OCI-LY3 (cell line): ENCODE measurements around the gene SMIM41.

Experiments used
- EZH2phosphoT487 ChIP-seq: fragments of 200-600 bp; shearing (Covaris generic); IDR thresholded peaks from 2 replicates; pipeline ENCODE4 v1.6.1; 2018; ENCODE audit warnings: antibody characterized with exemption, mixed run types, low read depth
- TF ChIP-seq, protein P1 (sequence below): fragments of 200-600, 300-600 bp; sonication (generic); IDR thresholded peaks from 2 replicates; pipeline ENCODE4 v1.5.1; 2014; ENCODE audit warnings: antibody characterized with exemption, low read length, low read depth

DNA sequence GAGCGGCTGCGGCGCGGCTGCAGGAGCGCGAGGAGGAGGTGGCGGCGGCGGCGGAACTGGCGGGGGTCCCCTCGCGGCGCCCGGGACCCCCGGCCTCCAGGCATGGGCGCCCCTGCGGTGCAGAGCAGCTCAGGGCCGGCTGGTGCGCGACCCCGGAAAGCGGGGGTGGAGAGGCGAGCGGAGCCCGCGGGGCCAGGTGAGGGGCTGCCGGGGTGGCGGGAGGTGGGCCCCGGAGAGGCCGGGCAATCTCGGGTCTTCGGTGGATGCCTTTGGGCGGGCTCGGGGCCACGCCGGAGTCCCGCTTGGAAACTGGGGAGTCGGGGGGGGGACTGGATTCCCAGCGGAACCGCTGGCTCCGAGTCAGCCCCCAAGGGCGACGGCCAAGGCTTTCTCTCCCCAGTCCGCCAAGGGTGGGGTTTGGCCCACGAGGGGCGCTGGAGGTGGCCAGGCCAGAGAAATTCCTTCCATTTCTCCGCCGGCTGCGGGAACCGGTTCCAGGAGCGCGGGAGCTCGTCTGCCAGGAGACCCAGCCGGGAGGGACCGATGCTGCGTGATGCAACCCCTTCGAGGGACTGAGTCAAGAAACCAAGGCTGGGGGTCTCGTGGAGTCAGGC lies 42.1 kb upstream of the SMIM41 start:
- TF ChIP-seq, protein P1, sequence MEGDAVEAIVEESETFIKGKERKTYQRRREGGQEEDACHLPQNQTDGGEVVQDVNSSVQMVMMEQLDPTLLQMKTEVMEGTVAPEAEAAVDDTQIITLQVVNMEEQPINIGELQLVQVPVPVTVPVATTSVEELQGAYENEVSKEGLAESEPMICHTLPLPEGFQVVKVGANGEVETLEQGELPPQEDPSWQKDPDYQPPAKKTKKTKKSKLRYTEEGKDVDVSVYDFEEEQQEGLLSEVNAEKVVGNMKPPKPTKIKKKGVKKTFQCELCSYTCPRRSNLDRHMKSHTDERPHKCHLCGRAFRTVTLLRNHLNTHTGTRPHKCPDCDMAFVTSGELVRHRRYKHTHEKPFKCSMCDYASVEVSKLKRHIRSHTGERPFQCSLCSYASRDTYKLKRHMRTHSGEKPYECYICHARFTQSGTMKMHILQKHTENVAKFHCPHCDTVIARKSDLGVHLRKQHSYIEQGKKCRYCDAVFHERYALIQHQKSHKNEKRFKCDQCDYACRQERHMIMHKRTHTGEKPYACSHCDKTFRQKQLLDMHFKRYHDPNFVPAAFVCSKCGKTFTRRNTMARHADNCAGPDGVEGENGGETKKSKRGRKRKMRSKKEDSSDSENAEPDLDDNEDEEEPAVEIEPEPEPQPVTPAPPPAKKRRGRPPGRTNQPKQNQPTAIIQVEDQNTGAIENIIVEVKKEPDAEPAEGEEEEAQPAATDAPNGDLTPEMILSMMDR, result no peak
- TF ChIP-seq EZH2phosphoT487, result no peak
